ENCODE data around the gene ELK3. TPM values are rescaled to one million over a fixed set of nuclear protein-coding genes. Genes with fewer than 3 reads are reported as not detected.

ELK3 gene
- total and polyA plus RNA-seq, 2 of the 8 experiments (the other 6 are each of a cell fraction or from before 2014, with no cell fraction given) = 3.5 to 14.3 TPM

GRCh38 chr12:96171905-96172304 is 22.3 kb upstream of the ELK3 start:
- Histone ChIP-seq H3K14ac (ENCODE audit: insufficient read length) (no peak overlapping the region), H3K9ac (replicated peaks in 1 of 4; ENCODE audit: extremely low read depth in 1 of 4, low read depth in 3 of 4, low read length in 3 of 4) (no peak overlapping the region), H4K20me1 (replicated peaks in 1 of 2; ENCODE audit: control insufficient read depth in 1 of 2, insufficient read depth in 2 of 2, low read length in 2 of 2) (no peaks in the 10 kb centered on the region), H3K23ac (ENCODE audit: insufficient read length) (no peak overlapping the region), H3K79me1 (ENCODE audit: low read depth, low read length) (no peaks in the 10 kb centered on the region), H2AFZ (ENCODE audit: low read length) (no peak overlapping the region), H3K9me3 (ENCODE audit: insufficient read depth in 2 of 2, low read depth in 1 of 2, low read length in 1 of 2) (peaks cover 0 to 5% of the 10 kb centered on the region in 2 experiments; a peak in 1 of 4 replicates), H2BK15ac (ENCODE audit: low read length) (no peak overlapping the region), H3K23me2 (ENCODE audit: low read depth, low read length) (no peaks in the 10 kb centered on the region), H3K4me2 (ENCODE audit: insufficient read depth in 1 of 2, low read depth in 2 of 2, low read length in 2 of 2) (no peak overlapping the region), H2AK5ac (ENCODE audit: low read depth, low read length) (no peak overlapping the region), H2BK5ac (ENCODE audit: low read depth, low read length) (no peak overlapping the region), H4K91ac (replicated peaks; ENCODE audit: insufficient read length, low read length) (no peak overlapping the region), H3K27me3 (replicated peaks in 1 of 4; ENCODE audit: control insufficient read depth in 3 of 4, extremely low read depth in 1 of 4, insufficient read depth in 3 of 4, low read length in 3 of 4) (no peaks in the 10 kb centered on the region), H3K4me1 (replicated peaks in 1 of 4; ENCODE audit: control insufficient read depth in 3 of 4, insufficient read depth in 4 of 4, low read length in 3 of 4) (no peaks in the 10 kb centered on the region), H3K4me3 (ENCODE audit: extremely low read depth in 1 of 4, insufficient read depth in 2 of 4, low read depth in 3 of 4, low read length in 4 of 4) (no peak overlapping the region), H3K56ac (replicated peaks; ENCODE audit: insufficient read length, low read depth, low read length) (no peak overlapping the region), H4K5ac (ENCODE audit: insufficient read length, low read depth, low read length) (no peak overlapping the region), H3K18ac (ENCODE audit: extremely low read depth, low read length) (no peak overlapping the region), H2BK120ac (replicated peaks; ENCODE audit: low read depth, low read length) (no peak overlapping the region), H3K4ac (replicated peaks; ENCODE audit: insufficient read length, low read depth, low read length) (no peak overlapping the region), H3K79me2 (ENCODE audit: control insufficient read depth in 1 of 2, insufficient read depth in 2 of 2, low read length in 2 of 2) (no peaks in the 10 kb centered on the region), H3K27ac (ENCODE audit: low read depth, low read length) (no peak overlapping the region), H2BK12ac (ENCODE audit: low read depth, low read length) (no peak overlapping the region), H3K36me3 (ENCODE audit: control insufficient read depth in 2 of 4, insufficient read depth in 4 of 4, low read length in 3 of 4) (no peaks in the 10 kb centered on the region), H4K8ac (ENCODE audit: extremely low read depth, insufficient read depth, low read length) (no peak overlapping the region), H2BK20ac (ENCODE audit: low read length) (no peak overlapping the region)
- FAIRE-seq (no peak), DNase-seq (ENCODE audit: low read depth in 1 of 2, low spot score in 2 of 2) (no peak)
- WGBS, 2 experiments (ENCODE audit: extremely low coverage in 1 of 2, insufficient coverage in 1 of 2, insufficient read length in 1 of 2, insufficient replicate concordance in 2 of 2, low coverage in 1 of 2, low lambda C conversion rate in 2 of 2, missing lambda C conversion rate in 1 of 2) = 91% methylated on average over 3 of the region's 3 CpGs; no CpG with 5 or more reads in 1 of the 2 experiments
- POLR2A ChIA-PET (ENCODE audit: partially characterized antibody) = no interaction called here
- CTCF ChIA-PET (ENCODE audit: partially characterized antibody) = interaction anchor here (1.3 kb wide), 1 partner anchor 43 kb away, joined by 3 read pairs; no protein-coding TSS in a partner anchor
- TF ChIP-seq POLR2AphosphoS5 (IDR thresholded peaks at IDR 0.05; ENCODE audit: low read depth, low read length) (no peak), CHD2 (IDR thresholded peaks at IDR 0.05; ENCODE audit: low read length) (no peak), TAF7 (optimal IDR thresholded peaks at IDR 0.05; ENCODE audit: borderline replicate concordance, low read depth, low read length) (no peak), CEBPB (IDR thresholded peaks at IDR 0.05; ENCODE audit: low read depth, low read length) (no peak), PHF8 (conservative IDR thresholded peaks at IDR 0.05; ENCODE audit: low read depth, low read length) (no peak), RNF2 (IDR thresholded peaks at IDR 0.05; ENCODE audit: borderline replicate concordance, low read depth, low read length, missing control alignments, poor library complexity, severe bottlenecking) (no peak), KDM1A (IDR thresholded peaks at IDR 0.05; ENCODE audit: borderline replicate concordance, low read length) (no peak), EP300 (IDR thresholded peaks at IDR 0.05; ENCODE audit: borderline replicate concordance in 1 of 2, low read depth in 2 of 2, low read length in 2 of 2) (no peak), GTF2F1 (IDR thresholded peaks at IDR 0.05; ENCODE audit: borderline replicate concordance, low read depth, low read length) (no peak), ATF3 (IDR thresholded peaks at IDR 0.05; ENCODE audit: insufficient read depth, low read depth, low read length) (no peak), RXRA (IDR thresholded peaks at IDR 0.05; ENCODE audit: insufficient read depth, low read depth, low read length) (no peak), CTBP2 (IDR thresholded peaks at IDR 0.05; ENCODE audit: borderline replicate concordance, insufficient read depth, insufficient read length, low read length) (no peak), HDAC2 (IDR thresholded peaks at IDR 0.05; ENCODE audit: borderline replicate concordance in 1 of 2, low read depth in 2 of 2, low read length in 2 of 2) (no peak)
